ENCODE data around the gene PTGFR. TPM values are rescaled to one million over a fixed set of nuclear protein-coding genes. Genes with fewer than 3 reads are reported as not detected.

Gene PTGFR
- total and polyA plus RNA-seq, 2 of the 13 experiments (the other 11 are each of a cell fraction or from before 2014, with no cell fraction given) = not detected

GRCh38 chr1:78516716-78517115, 25.9 kb downstream of the PTGFR start (continued):
- no peak for TF ChIP-seq KIAA2018 (CRISPR knock-in tag; IDR thresholded peaks at IDR 0.05; ENCODE audit: borderline replicate concordance)
- TF ChIP-seq HNF4A (CRISPR knock-in tag; IDR thresholded peaks at IDR 0.05) = no peak
- TF ChIP-seq ZFP36L1 (CRISPR knock-in tag; IDR thresholded peaks at IDR 0.05) = no peak
- no peak for TF ChIP-seq ZNF772 (CRISPR knock-in tag; IDR thresholded peaks at IDR 0.05)
- TF ChIP-seq ZNF484 (CRISPR knock-in tag; IDR thresholded peaks at IDR 0.05; ENCODE audit: borderline replicate concordance, low read depth) = no peak

GRCh38 chr1:78519446-78519845, 28.7 kb downstream of the PTGFR start:
- H4K20me1 ChIP-seq (ENCODE audit: insufficient read depth, low read length) = no peaks in the 10 kb centered on the region
- no peak overlapping the region for H2AFZ ChIP-seq (ENCODE audit: low read length)
- in situ Hi-C loops (cut with HindIII; ENCODE audit: extremely low pct_ligation_motif_present, low pct_unique_long_range_greater_than_20kb) (no loop called here), intact Hi-C loops (cut with micrococcal nuclease; ENCODE audit: unreplicated experiment) (no loop called here)
- no peaks in the 10 kb centered on the region for H3K36me3 ChIP-seq (replicated peaks in 1 of 2; ENCODE audit: control insufficient read depth in 1 of 2, insufficient read depth in 2 of 2, low read length in 2 of 2)
- WGBS (ENCODE audit: low lambda C conversion rate) = 9% methylated on average over 4 of the region's 4 CpGs
- H3K9ac ChIP-seq (ENCODE audit: insufficient read depth, low read depth, low read length) = no peak overlapping the region
- no peak for ATAC-seq
- ChIA-PET POLR2A (no interaction called here), CTCF (ENCODE audit: low intra/inter-chr PET ratio, low total read pairs) (no interaction called here)
- no peak for DNase-seq (ENCODE audit: low spot score)
- H3K4me1 ChIP-seq (ENCODE audit: insufficient read depth, low read length) = no peaks in the 10 kb centered on the region
- H3K4me3 ChIP-seq (replicated peaks in 1 of 3; ENCODE audit: insufficient read depth in 1 of 3, low read depth in 2 of 3, low read length in 3 of 3) = no peak overlapping the region
- FAIRE-seq = no peak
- H3K4me2 ChIP-seq (ENCODE audit: low read depth, low read length) = no peak overlapping the region
- no peaks in the 10 kb centered on the region for H3K79me2 ChIP-seq (ENCODE audit: insufficient read depth, low read length)
- BruUV-seq (replicated peaks) = no TSS peak
- no peaks in the 10 kb centered on the region for H3K27me3 ChIP-seq (ENCODE audit: control insufficient read depth in 1 of 2, insufficient read depth in 2 of 2, low read length in 2 of 2)
- H3K27ac ChIP-seq (ENCODE audit: extremely low read length, insufficient read depth, low read length) = no peak overlapping the region
- no peaks in the 10 kb centered on the region for H3K9me3 ChIP-seq (ENCODE audit: low read length)
- no peak for TF ChIP-seq NFKBIZ (CRISPR knock-in tag; IDR thresholded peaks at IDR 0.05)
- TF ChIP-seq NR2F6 (IDR thresholded peaks at IDR 0.05) = no peak
- TF ChIP-seq NR2F6 (CRISPR knock-in tag; IDR thresholded peaks at IDR 0.05) = no peak
- no peak for TF ChIP-seq YY1 (IDR thresholded peaks at IDR 0.05; ENCODE audit: insufficient read depth, insufficient replicate concordance, low read depth, low read length)
- no peak for TF ChIP-seq PAWR (CRISPR knock-in tag; IDR thresholded peaks at IDR 0.05; ENCODE audit: borderline replicate concordance)
- no peak for TF ChIP-seq TOE1 (CRISPR knock-in tag; IDR thresholded peaks at IDR 0.05)
- TF ChIP-seq SAP130 (CRISPR knock-in tag; IDR thresholded peaks at IDR 0.05; ENCODE audit: low read depth) = no peak
- no peak for TF ChIP-seq MAX (IDR thresholded peaks at IDR 0.05)
- TF ChIP-seq ZNF790 (CRISPR knock-in tag; IDR thresholded peaks at IDR 0.05; ENCODE audit: borderline replicate concordance) = no peak
- TF ChIP-seq NPAS2 (CRISPR knock-in tag; IDR thresholded peaks at IDR 0.05; ENCODE audit: borderline replicate concordance) = no peak
- no peak for TF ChIP-seq ZMYM2 (CRISPR knock-in tag; IDR thresholded peaks at IDR 0.05)

Data from HepG2 (cell line).